Prostate gland (tissue), 2 donors: Measurements from ENCODE around the gene GPD1L. TPM values are rescaled to one million over a fixed set of nuclear protein-coding genes. Genes with fewer than 3 reads are reported as not detected.
A peak's percentile ranks its signal among the peaks of the same experiment; 100 is the strongest.

Source experiments
- DNase-seq: peaks from one replicate; pipeline ENCODE4 v3.0.0-alpha.2; 2019; ENCODE audit warnings: low spot score
- H3K27ac ChIP-seq, 2 donors: fragments of 200-600 bp; sonication (generic); 2 replicates each; pipeline ENCODE4 v1.5.1; 2017 to 2019
- H3K27me3 ChIP-seq: fragments of 200-600 bp; sonication (generic); replicated peaks from 2 replicates; pipeline ENCODE4 v1.5.1; 2019; ENCODE audit not compliant: insufficient read depth
- H3K36me3 ChIP-seq, 2 donors: fragments of 200-600 bp; sonication (generic); 1 replicate in 1 of 2; 2 replicates in 1 of 2; pipeline versions ENCODE4 v1.5.1 to v1.8.1; 2017 to 2019
- H3K4me1 ChIP-seq: fragments of 200-600 bp; sonication (generic); replicated peaks from 2 replicates; pipeline ENCODE4 v1.5.1; 2019
- H3K4me3 ChIP-seq, 2 donors: fragments of 200-600 bp; sonication (generic); 2 replicates each; pipeline ENCODE4 v1.5.1; 2017 to 2019
- H3K9me3 ChIP-seq: fragments of 200-600 bp; sonication (generic); 2 replicates; pipeline ENCODE4 v1.5.1; 2017
- POLR2A ChIP-seq: fragments of 450-650 bp; IDR thresholded peaks from one replicate; pipeline ENCODE4 v1.6.1; 2016; ENCODE audit warnings: antibody characterized with exemption, mild to moderate bottlenecking
- POLR2AphosphoS5 ChIP-seq: sonication (generic); formaldehyde crosslinking; IDR thresholded peaks from one replicate; pipeline ENCODE4 v1.6.1; 2017; ENCODE audit warnings: antibody characterized with exemption
- WGBS: methylation state at CpG from one replicate; pipeline ENCODE4 v1.1.5; 2018; 5-methylcytosine and 5-hydroxymethylcytosine counted together
- intact Hi-C: fragments of 100-400 bp; cut with DNase I; formaldehyde crosslinking; loops from one replicate; pipeline ENCODE4 v1.14.2; 2022
- total RNA-seq, 2 donors: library from RNA; depleted of rRNA; stranded (reverse); fragments of >200 nt; gene quantifications; one replicate each; pipeline ENCODE4 v1.1.0, GENCODE V29; 2016
- TF ChIP-seq, protein P1 (sequence below), 4 experiments: fragments of 200-600 bp in 2 of 4; fragments of 450-650 bp in 2 of 4; sonication (generic) in 2 of 4; IDR thresholded peaks; 1 replicate in 3 of 4; 2 replicates in 1 of 4; pipeline ENCODE4 v1.5.1; 2016 to 2019; ENCODE audit warnings: antibody characterized with exemption in 4 of 4, mild to moderate bottlenecking in 2 of 4, moderate library complexity in 2 of 4

GPD1L gene
- total RNA-seq, 2 donors from 2014 or later, result 50.4 to 70.8 TPM

DNA sequence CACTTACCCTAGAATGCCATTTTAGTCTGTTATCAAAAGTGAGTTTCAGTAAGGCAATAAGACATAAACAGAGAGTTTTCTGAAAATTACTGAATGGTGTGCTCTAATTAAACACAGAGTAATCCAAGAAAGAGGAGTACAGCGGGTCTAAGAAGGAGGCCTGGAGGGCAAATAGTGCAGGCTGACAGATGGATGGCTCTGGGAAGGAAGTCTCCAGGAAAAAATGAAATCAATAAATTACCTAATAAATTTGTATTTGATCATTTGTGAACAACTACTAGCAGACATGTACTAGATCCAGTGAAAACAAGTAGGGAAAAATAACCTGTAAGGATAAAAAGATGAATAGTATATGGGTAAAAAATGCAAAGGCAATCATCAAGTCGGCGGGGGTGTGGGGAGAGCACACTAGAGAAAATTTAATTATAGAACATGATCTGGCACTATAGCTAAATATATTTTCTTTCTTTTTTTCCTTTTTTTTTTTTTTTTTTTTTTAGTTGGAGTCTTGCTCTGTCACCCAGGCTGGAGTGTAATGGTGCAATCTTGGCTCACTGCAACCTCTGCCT lies 22.6 kb upstream of the GPD1L start:
- Histone ChIP-seq H3K27me3 (no peaks in the 10 kb centered on the region), H3K9me3 (no peaks in the 10 kb centered on the region), H3K27ac (peak overlapping the region; percentile 61 to 62), H3K36me3 (no peaks in the 10 kb centered on the region), H3K4me3 (no peak overlapping the region), H3K4me1 (no peaks in the 10 kb centered on the region)
- DNase-seq, result no peak
- TF ChIP-seq POLR2AphosphoS5 (no peak), POLR2A (no peak)
- TF ChIP-seq, protein P1, sequence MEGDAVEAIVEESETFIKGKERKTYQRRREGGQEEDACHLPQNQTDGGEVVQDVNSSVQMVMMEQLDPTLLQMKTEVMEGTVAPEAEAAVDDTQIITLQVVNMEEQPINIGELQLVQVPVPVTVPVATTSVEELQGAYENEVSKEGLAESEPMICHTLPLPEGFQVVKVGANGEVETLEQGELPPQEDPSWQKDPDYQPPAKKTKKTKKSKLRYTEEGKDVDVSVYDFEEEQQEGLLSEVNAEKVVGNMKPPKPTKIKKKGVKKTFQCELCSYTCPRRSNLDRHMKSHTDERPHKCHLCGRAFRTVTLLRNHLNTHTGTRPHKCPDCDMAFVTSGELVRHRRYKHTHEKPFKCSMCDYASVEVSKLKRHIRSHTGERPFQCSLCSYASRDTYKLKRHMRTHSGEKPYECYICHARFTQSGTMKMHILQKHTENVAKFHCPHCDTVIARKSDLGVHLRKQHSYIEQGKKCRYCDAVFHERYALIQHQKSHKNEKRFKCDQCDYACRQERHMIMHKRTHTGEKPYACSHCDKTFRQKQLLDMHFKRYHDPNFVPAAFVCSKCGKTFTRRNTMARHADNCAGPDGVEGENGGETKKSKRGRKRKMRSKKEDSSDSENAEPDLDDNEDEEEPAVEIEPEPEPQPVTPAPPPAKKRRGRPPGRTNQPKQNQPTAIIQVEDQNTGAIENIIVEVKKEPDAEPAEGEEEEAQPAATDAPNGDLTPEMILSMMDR (IDR thresholded peaks at IDR 0.05), result no peak
- intact Hi-C loops, result no loop called here
- WGBS, result 86% methylated on average over 3 of the region's 3 CpGs

- no peak overlapping the region for H3K4me3 ChIP-seq
- no peaks in the 10 kb centered on the region for H3K36me3 ChIP-seq
- no peaks in the 10 kb centered on the region for H3K27me3 ChIP-seq
- H3K4me1 ChIP-seq, result no peaks in the 10 kb centered on the region
- TF ChIP-seq, protein P1 (IDR thresholded peaks at IDR 0.05), result no peak
- TF ChIP-seq POLR2AphosphoS5 (no peak), POLR2A (no peak)
- 92% methylated on average over 2 of the region's 2 CpGs for WGBS
- intact Hi-C loops, result no loop called here
- H3K9me3 ChIP-seq, result no peaks in the 10 kb centered on the region
- no peak overlapping the region for H3K27ac ChIP-seq
- DNase-seq, result no peak
Measured at GRCh38 chr3:32084870-32085269, 21.6 kb upstream of the GPD1L start.

- 100% methylated on average over 1 of the region's 1 CpG for WGBS
- TF ChIP-seq POLR2A, result no peak
- TF ChIP-seq POLR2AphosphoS5, result no peak
- TF ChIP-seq, protein P1 (IDR thresholded peaks at IDR 0.05), result no peak
- Histone ChIP-seq H3K36me3 (no peaks in the 10 kb centered on the region), H3K27me3 (no peaks in the 10 kb centered on the region), H3K27ac (no peak overlapping the region), H3K9me3 (no peaks in the 10 kb centered on the region), H3K4me1 (no peaks in the 10 kb centered on the region), H3K4me3 (no peak overlapping the region)
- DNase-seq, result no peak
- intact Hi-C loops, result no loop called here
Measured at GRCh38 chr3:32086464-32086863, 20.0 kb upstream of the GPD1L start.

- no peak for DNase-seq
- intact Hi-C loops, result no loop called here
- Histone ChIP-seq H3K27ac (no peak overlapping the region), H3K4me3 (no peak overlapping the region), H3K4me1 (no peaks in the 10 kb centered on the region), H3K36me3 (no peaks in the 10 kb centered on the region), H3K27me3 (no peaks in the 10 kb centered on the region), H3K9me3 (no peaks in the 10 kb centered on the region)
- WGBS, result 90% methylated on average over 6 of the region's 6 CpGs
- TF ChIP-seq POLR2A (no peak), POLR2AphosphoS5 (no peak)
- TF ChIP-seq, protein P1 (IDR thresholded peaks at IDR 0.05), result no peak
Measured at GRCh38 chr3:32089476-32089875, 16.9 kb upstream of the GPD1L start.

GRCh38 chr3:32093204-32093603 lies 13.2 kb upstream of the GPD1L start:
- TF ChIP-seq POLR2AphosphoS5, result no peak
- TF ChIP-seq, protein P1 (IDR thresholded peaks at IDR 0.05), result no peak
- no peak for TF ChIP-seq POLR2A
- Histone ChIP-seq H3K9me3 (no peaks in the 10 kb centered on the region), H3K4me3 (no peak overlapping the region), H3K4me1 (no peaks in the 10 kb centered on the region), H3K27me3 (no peaks in the 10 kb centered on the region), H3K36me3 (no peaks in the 10 kb centered on the region), H3K27ac (no peak overlapping the region)
- 94% methylated on average over 5 of the region's 5 CpGs for WGBS
- intact Hi-C loops, result no loop called here
- DNase-seq, result no peak
